Measurements from ENCODE around the gene ZCCHC3. TPM values are rescaled to one million over a fixed set of nuclear protein-coding genes. Genes with fewer than 3 reads are reported as not detected.
A peak's percentile ranks its signal among the peaks of the same experiment; 100 is the strongest.

Gene ZCCHC3
- total and polyA plus RNA-seq, 3 donors from 2014 or later = 21.2 to 34.9 (median 29.1) TPM

- DNase-seq = peak; percentile 93
- H3K27me3 ChIP-seq = no peaks in the 10 kb centered on the region
- 6 to 8% methylated on average over 24 to 43 of the region's 43 CpGs for WGBS, 2 donors
- peaks cover 7% of the 10 kb centered on the region for H3K4me1 ChIP-seq
- H3K27ac ChIP-seq = no peak overlapping the region
- TF ChIP-seq, protein P1, sequence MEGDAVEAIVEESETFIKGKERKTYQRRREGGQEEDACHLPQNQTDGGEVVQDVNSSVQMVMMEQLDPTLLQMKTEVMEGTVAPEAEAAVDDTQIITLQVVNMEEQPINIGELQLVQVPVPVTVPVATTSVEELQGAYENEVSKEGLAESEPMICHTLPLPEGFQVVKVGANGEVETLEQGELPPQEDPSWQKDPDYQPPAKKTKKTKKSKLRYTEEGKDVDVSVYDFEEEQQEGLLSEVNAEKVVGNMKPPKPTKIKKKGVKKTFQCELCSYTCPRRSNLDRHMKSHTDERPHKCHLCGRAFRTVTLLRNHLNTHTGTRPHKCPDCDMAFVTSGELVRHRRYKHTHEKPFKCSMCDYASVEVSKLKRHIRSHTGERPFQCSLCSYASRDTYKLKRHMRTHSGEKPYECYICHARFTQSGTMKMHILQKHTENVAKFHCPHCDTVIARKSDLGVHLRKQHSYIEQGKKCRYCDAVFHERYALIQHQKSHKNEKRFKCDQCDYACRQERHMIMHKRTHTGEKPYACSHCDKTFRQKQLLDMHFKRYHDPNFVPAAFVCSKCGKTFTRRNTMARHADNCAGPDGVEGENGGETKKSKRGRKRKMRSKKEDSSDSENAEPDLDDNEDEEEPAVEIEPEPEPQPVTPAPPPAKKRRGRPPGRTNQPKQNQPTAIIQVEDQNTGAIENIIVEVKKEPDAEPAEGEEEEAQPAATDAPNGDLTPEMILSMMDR (IDR thresholded peaks at IDR 0.05) = peak; percentile 84 to 96 (median 90)
- no peak for TF ChIP-seq POLR2A (IDR thresholded peaks at IDR 0.05)
- intact Hi-C loops (cut with DNase I; ENCODE audit: low total_unique reads) = no loop called here
- peak overlapping the region; percentile 46 to 58 for H3K4me3 ChIP-seq
- H3K36me3 ChIP-seq (ENCODE audit: low read depth, missing control alignments) = no peaks in the 10 kb centered on the region
- no peaks in the 10 kb centered on the region for H3K9me3 ChIP-seq
Measured at GRCh38 chr20:266596-267562, 30.5 kb upstream of the ZCCHC3 start.

DNA sequence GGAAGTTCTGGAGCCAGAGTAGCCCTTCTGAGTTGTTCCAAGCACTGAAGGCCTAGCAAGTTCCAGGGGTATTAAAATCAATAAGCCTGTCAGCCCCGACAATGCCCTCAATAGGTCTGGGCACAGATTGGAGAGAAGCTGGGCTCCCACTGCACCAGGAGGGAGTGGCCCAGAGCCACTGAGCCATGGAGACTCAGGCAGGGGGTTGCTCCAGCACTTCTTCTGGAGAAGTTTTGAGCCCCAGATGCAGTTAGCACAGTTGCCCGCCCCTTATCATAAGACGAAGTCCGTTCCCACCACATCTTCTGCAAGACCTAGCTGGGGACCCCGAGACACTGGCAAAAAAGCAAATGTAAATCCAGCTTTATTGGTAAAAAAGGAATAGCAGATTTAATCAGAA is 26.9 kb upstream of the ZCCHC3 start:
- Histone ChIP-seq H3K36me3 (ENCODE audit: low read depth, missing control alignments) (no peaks in the 10 kb centered on the region), H3K4me3 (no peak overlapping the region), H3K9me3 (no peaks in the 10 kb centered on the region), H3K4me1 (peaks cover 7% of the 10 kb centered on the region), H3K27ac (no peak overlapping the region), H3K27me3 (no peaks in the 10 kb centered on the region)
- TF ChIP-seq, protein P1 (IDR thresholded peaks at IDR 0.05) = no peak
- TF ChIP-seq POLR2A (IDR thresholded peaks at IDR 0.05) = no peak
- 90 to 93% methylated on average over 4 to 5 of the region's 5 CpGs for WGBS, 2 donors
- intact Hi-C loops (cut with DNase I; ENCODE audit: low total_unique reads) = loop anchor here (10.0 kb wide), 1 partner anchor 54 kb away; the partner anchor contains the start of gene SOX12
- no peak for DNase-seq

GRCh38 chr20:271069-271468 is 26.3 kb upstream of the ZCCHC3 start:
- Histone ChIP-seq H3K4me3 (no peak overlapping the region), H3K9me3 (no peaks in the 10 kb centered on the region), H3K4me1 (peaks cover 4% of the 10 kb centered on the region), H3K36me3 (ENCODE audit: low read depth, missing control alignments) (no peaks in the 10 kb centered on the region), H3K27ac (no peak overlapping the region), H3K27me3 (no peaks in the 10 kb centered on the region)
- intact Hi-C loops (cut with DNase I; ENCODE audit: low total_unique reads) = loop anchor here (10.0 kb wide), 1 partner anchor 54 kb away; the partner anchor contains the start of gene SOX12
- no peak for DNase-seq
- WGBS, 2 donors = 88 to 95% methylated on average over 4 of the region's 4 CpGs
- no peak for TF ChIP-seq POLR2A (IDR thresholded peaks at IDR 0.05)
- TF ChIP-seq, protein P1 (IDR thresholded peaks at IDR 0.05) = no peak

DNA sequence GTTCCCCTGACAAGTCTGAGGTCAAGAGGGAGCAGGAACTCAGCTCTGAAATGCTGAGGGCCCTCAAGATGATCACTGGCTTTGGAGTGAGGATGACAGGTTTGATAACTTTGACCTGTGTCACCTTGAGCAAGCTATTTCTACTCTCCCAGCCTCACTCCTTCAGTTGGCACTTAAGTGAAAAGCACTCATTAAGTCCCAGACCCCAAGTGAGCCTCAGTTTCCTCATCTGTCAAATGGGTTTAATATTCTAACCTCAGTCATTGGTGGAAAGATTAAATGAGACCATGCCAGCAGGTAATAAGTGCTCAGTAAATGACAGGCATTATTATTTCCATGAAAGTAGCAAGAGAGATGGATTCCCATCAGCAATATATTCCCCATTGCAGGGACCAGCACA is 25.8 kb upstream of the ZCCHC3 start:
- no peaks in the 10 kb centered on the region for H3K9me3 ChIP-seq
- intact Hi-C loops (cut with DNase I; ENCODE audit: low total_unique reads) = loop anchor here (10.0 kb wide), 1 partner anchor 53 kb away; the partner anchor contains the start of gene SOX12
- TF ChIP-seq POLR2A (IDR thresholded peaks at IDR 0.05) = no peak
- TF ChIP-seq, protein P1 (IDR thresholded peaks at IDR 0.05) = no peak
- no peaks in the 10 kb centered on the region for H3K27me3 ChIP-seq
- no peaks in the 10 kb centered on the region for H3K4me1 ChIP-seq
- no peak for DNase-seq
- H3K27ac ChIP-seq = no peak overlapping the region
- H3K4me3 ChIP-seq = no peak overlapping the region
- no peaks in the 10 kb centered on the region for H3K36me3 ChIP-seq (ENCODE audit: low read depth, missing control alignments)

Measured in testis (tissue), 3 donors.